H9 (cell line): Measurements from ENCODE around the gene STK32B. TPM values are rescaled to one million over a fixed set of nuclear protein-coding genes. Genes with fewer than 3 reads are reported as not detected.

ENCODE experiments used
- DNase-seq: peaks from one replicate; pipeline ENCODE4 v3.0.0-alpha.2; 2017
- H2AFZ ChIP-seq: one replicate; pipeline ENCODE4 v1.6.1; 2013; ENCODE audit warnings: mild to moderate bottlenecking, low read length, control low read depth, moderate library complexity
- H2AK5ac ChIP-seq: 2 replicates; pipeline ENCODE4 v1.6.1; 2013; ENCODE audit warnings: low read length, control low read depth, mixed read lengths; ENCODE audit not compliant: insufficient read length
- H2BK120ac ChIP-seq: one replicate; pipeline ENCODE4 v1.6.1; 2013; ENCODE audit warnings: low read depth, mild to moderate bottlenecking, low read length, control low read depth, inconsistent platforms; ENCODE audit not compliant: poor library complexity, severe bottlenecking
- H2BK12ac ChIP-seq: 2 replicates; pipeline ENCODE4 v1.6.1; 2013; ENCODE audit warnings: low read length, control low read depth, mixed read lengths, low read depth; ENCODE audit not compliant: insufficient read length
- H2BK15ac ChIP-seq: 2 replicates; pipeline ENCODE4 v1.6.1; 2013; ENCODE audit warnings: low read depth, low read length, control low read depth
- H2BK20ac ChIP-seq: one replicate; pipeline ENCODE4 v1.6.1; 2013; ENCODE audit warnings: low read depth, mild to moderate bottlenecking, low read length, control low read depth, inconsistent platforms; ENCODE audit not compliant: poor library complexity, severe bottlenecking
- H2BK5ac ChIP-seq: 2 replicates; pipeline ENCODE4 v1.6.1; 2013; ENCODE audit warnings: low read length, control low read depth, mixed read lengths; ENCODE audit not compliant: insufficient read length
- H3K14ac ChIP-seq: 2 replicates; pipeline ENCODE4 v1.6.1; 2013; ENCODE audit warnings: low read length, control low read depth; ENCODE audit not compliant: insufficient read depth
- H3K18ac ChIP-seq: 2 replicates; pipeline ENCODE4 v1.6.1; 2013; ENCODE audit warnings: low read depth, mild to moderate bottlenecking, mixed read lengths, low read length, control low read depth; ENCODE audit not compliant: insufficient read length
- H3K23ac ChIP-seq: 2 replicates; pipeline ENCODE4 v1.6.1; 2013; ENCODE audit warnings: low read length, control low read depth, mixed read lengths, low read depth; ENCODE audit not compliant: insufficient read length
- H3K23me2 ChIP-seq: 2 replicates; pipeline ENCODE4 v1.6.1; 2013; ENCODE audit warnings: low read depth, mild to moderate bottlenecking, mixed read lengths, low read length, control low read depth; ENCODE audit not compliant: insufficient read length, poor library complexity, severe bottlenecking
- H3K27ac ChIP-seq: 2 replicates; pipeline ENCODE4 v1.5.1; 2013; ENCODE audit warnings: low read length, control low read depth, mixed read lengths, low read depth; ENCODE audit not compliant: insufficient read length
- H3K27me3 ChIP-seq: 2 replicates; pipeline ENCODE4 v1.6.1; 2013; ENCODE audit warnings: low read length, control low read depth, inconsistent platforms; ENCODE audit not compliant: insufficient read depth
- H3K4ac ChIP-seq: 2 replicates; pipeline ENCODE4 v1.6.1; 2013; ENCODE audit warnings: low read depth, mild to moderate bottlenecking, control low read depth, inconsistent platforms, low read length, moderate library complexity
- H3K4me1 ChIP-seq: 2 replicates; pipeline ENCODE4 v1.6.1; 2013; ENCODE audit warnings: low read length, control low read depth, inconsistent platforms; ENCODE audit not compliant: insufficient read depth
- H3K4me2 ChIP-seq: 2 replicates; pipeline ENCODE4 v1.6.1; 2013; ENCODE audit warnings: low read length, control low read depth, mixed read lengths; ENCODE audit not compliant: insufficient read length, insufficient read depth
- H3K56ac ChIP-seq: 2 replicates; pipeline ENCODE4 v1.6.1; 2013; ENCODE audit warnings: low read depth, mild to moderate bottlenecking, mixed read lengths, low read length, control low read depth; ENCODE audit not compliant: insufficient read length
- H3K79me1 ChIP-seq: 2 replicates; pipeline ENCODE4 v1.6.1; 2013; ENCODE audit warnings: low read depth, mild to moderate bottlenecking, moderate library complexity, low read length, control low read depth, inconsistent platforms; ENCODE audit not compliant: insufficient read depth, poor library complexity, severe bottlenecking
- H3K79me2 ChIP-seq: 2 replicates; pipeline ENCODE4 v1.6.1; 2013; ENCODE audit warnings: low read length, control low read depth, inconsistent platforms; ENCODE audit not compliant: insufficient read depth
- H3K9ac ChIP-seq: 2 replicates; pipeline ENCODE4 v1.6.1; 2013; ENCODE audit warnings: low read length, control low read depth, mixed read lengths; ENCODE audit not compliant: insufficient read length; ENCODE audit errors: extremely low read depth
- H3K9me3 ChIP-seq: one replicate; pipeline ENCODE4 v1.6.1; 2013; ENCODE audit warnings: low read depth, low read length, inconsistent platforms; ENCODE audit not compliant: control insufficient read depth
- H3T11ph ChIP-seq: one replicate; pipeline ENCODE4 v1.6.1; 2013; ENCODE audit warnings: mild to moderate bottlenecking, low read length, control low read depth, inconsistent platforms
- H4K20me1 ChIP-seq: one replicate; pipeline ENCODE4 v1.6.1; 2013; ENCODE audit not compliant: control insufficient read depth, insufficient read length, insufficient read depth
- H4K5ac ChIP-seq: 2 replicates; pipeline ENCODE4 v1.6.1; 2013; ENCODE audit warnings: low read depth, mild to moderate bottlenecking, mixed read lengths, low read length, control low read depth; ENCODE audit not compliant: insufficient read length
- H4K8ac ChIP-seq: replicated peaks from 2 replicates; pipeline ENCODE4 v1.6.1; 2013; ENCODE audit warnings: low read length, control low read depth, mixed read lengths, low read depth; ENCODE audit not compliant: insufficient read length
- H4K91ac ChIP-seq: 2 replicates; pipeline ENCODE4 v1.6.1; 2013; ENCODE audit warnings: low read depth, mild to moderate bottlenecking, moderate library complexity, mixed read lengths, low read length, control low read depth; ENCODE audit not compliant: insufficient read length
- H3K27ac Mint-ChIP-seq, 3 experiments: 2 replicates in 2 of 3; 3 replicates in 1 of 3; pipeline ENCODE4 v1.8.0; 2020 to 2021; ENCODE audit warnings: mixed read lengths in 3 of 3, mild to moderate bottlenecking in 1 of 3, moderate library complexity in 1 of 3
- H3K27me3 Mint-ChIP-seq: 2 replicates; pipeline ENCODE4 v1.8.0; 2021; ENCODE audit warnings: low read depth, mild to moderate bottlenecking, moderate library complexity, mixed read lengths
- H3K36me3 Mint-ChIP-seq, 3 experiments: 2 replicates in 2 of 3; 3 replicates in 1 of 3; pipeline ENCODE4 v1.8.0; 2020 to 2021; ENCODE audit warnings: low read depth in 3 of 3, mixed read lengths in 3 of 3; ENCODE audit not compliant: insufficient read depth in 1 of 3
- H3K4me1 Mint-ChIP-seq, 2 experiments: 2 replicates each; pipeline ENCODE4 v1.8.0; 2020; ENCODE audit warnings: mixed read lengths in 2 of 2
- H3K4me3 Mint-ChIP-seq, 2 experiments: 2 replicates in 1 of 2; 3 replicates in 1 of 2; pipeline ENCODE4 v1.8.0; 2020 to 2021; ENCODE audit warnings: mild to moderate bottlenecking in 2 of 2, mixed read lengths in 2 of 2, moderate library complexity in 1 of 2
- H3K9me3 Mint-ChIP-seq, 2 experiments: 2 replicates in 1 of 2; 3 replicates in 1 of 2; pipeline ENCODE4 v1.8.0; 2020; ENCODE audit warnings: mild to moderate bottlenecking in 2 of 2, mixed read lengths in 2 of 2, moderate library complexity in 1 of 2
- CTCF ChIP-seq: fragments of 200-600 bp; sonication (generic); conservative IDR thresholded peaks from 3 replicates; pipeline ENCODE4 v1.8.0; 2021; ENCODE audit warnings: antibody characterized with exemption, mild to moderate bottlenecking
- WGBS: extraction: QIAGEN DNeasy Blood & Tissue Kit; methylation state at CpG from one replicate; pipeline ENCODE4 v1.1.7; 2013; ENCODE audit warnings: missing lambda C conversion rate, low lambda C conversion rate, mixed read lengths; ENCODE audit not compliant: insufficient read length; ENCODE audit errors: extremely low coverage; 5-methylcytosine and 5-hydroxymethylcytosine counted together
- total RNA-seq: library from RNA; stranded (reverse); gene quantifications from 2 replicates; pipeline ENCODE4 v1.2.1, GENCODE V29; 2021

Gene STK32B
- total RNA-seq, 1 experiment from 2014 or later: 1.0 TPM

DNA sequence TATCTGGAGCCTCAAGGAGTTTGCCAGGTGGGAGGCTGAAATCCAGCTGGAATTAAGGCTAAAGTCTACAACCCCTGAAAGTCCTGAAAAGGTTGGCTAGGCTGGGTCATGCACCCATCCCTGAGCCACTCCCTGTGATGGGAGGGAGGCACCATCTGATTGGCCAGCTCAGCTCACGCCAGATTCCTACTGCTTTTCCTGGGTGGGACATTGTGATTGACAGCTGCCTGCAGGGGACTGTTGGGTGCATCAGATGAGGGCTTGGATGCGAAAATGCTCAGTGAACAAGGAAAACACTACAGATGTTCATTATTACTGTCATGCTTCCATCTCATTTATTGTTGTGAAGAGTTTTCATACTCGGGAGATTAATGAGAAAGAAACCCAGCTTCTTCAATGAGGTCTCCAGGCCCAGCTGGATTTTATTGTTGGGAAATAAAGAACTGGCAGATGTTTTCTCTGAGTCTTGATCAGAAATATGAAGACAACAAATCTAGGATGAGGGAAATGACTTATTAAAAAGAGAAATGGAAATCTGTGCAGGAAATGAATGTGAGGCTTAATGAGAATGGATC lies 185.9 kb downstream of the STK32B start:
- Histone ChIP-seq H3K56ac (no peak overlapping the region), H3T11ph (no peak overlapping the region), H3K4ac (no peak overlapping the region), H3K79me1 (no peaks in the 10 kb centered on the region), H3K4me1 (peaks cover 5% of the 10 kb centered on the region; the same call in 1 of the 2 replicates), H4K8ac (no peak overlapping the region), H3K9me3 (no peaks in the 10 kb centered on the region), H3K79me2 (no peaks in the 10 kb centered on the region), H2BK15ac (no peak overlapping the region), H4K5ac (no peak overlapping the region), H2AFZ (no peak overlapping the region), H3K14ac (no peak overlapping the region), H3K23ac (no peak overlapping the region), H2AK5ac (no peak overlapping the region), H3K27ac (no peak overlapping the region), H2BK5ac (no peak overlapping the region), H4K91ac (no peak overlapping the region), H2BK12ac (no peak overlapping the region), H2BK20ac (no peak overlapping the region), H2BK120ac (no peak overlapping the region), H4K20me1 (no peaks in the 10 kb centered on the region), H3K4me2 (no peak overlapping the region), H3K18ac (no peak overlapping the region), H3K27me3 (no peaks in the 10 kb centered on the region), H3K9ac (no peak overlapping the region), H3K23me2 (no peaks in the 10 kb centered on the region)
- Mint-ChIP-seq H3K27ac (no peak overlapping the region), H3K27me3 (peaks cover 4% of the 10 kb centered on the region), H3K9me3 (no peaks in the 10 kb centered on the region), H3K4me3 (no peak overlapping the region), H3K4me1 (peaks cover 15 to 20% of the 10 kb centered on the region in 2 experiments; a peak in 3 of 4 replicates), H3K36me3 (no peaks in the 10 kb centered on the region)
- DNase-seq: peak; percentile 39
- WGBS: no CpG with 5 or more reads among the region's 3 CpGs
- no peak for TF ChIP-seq CTCF
